ENCODE results near the gene MAST2. TPM values are rescaled to one million over a fixed set of nuclear protein-coding genes. Genes with fewer than 3 reads are reported as not detected.

The MAST2 gene
- total and polyA plus RNA-seq, 2 donors (not counting 3 experiments of a cell fraction or from before 2014, with no cell fraction given) = 25.0 to 41.2 TPM

- no peak for TF ChIP-seq POLR2AphosphoS5 (IDR thresholded peaks at IDR 0.05; ENCODE audit: insufficient read depth, low read depth, low read length)
- TF ChIP-seq CTCF (IDR thresholded peaks at IDR 0.05; ENCODE audit: extremely low read depth in 1 of 2, insufficient read depth in 1 of 2, low read depth in 1 of 2, low read length in 2 of 2) = no peak
- no peak for TF ChIP-seq JUN (IDR thresholded peaks at IDR 0.05; ENCODE audit: borderline replicate concordance, insufficient read depth, insufficient read length, low read depth)
- no peak for TF ChIP-seq EZH2 (IDR thresholded peaks at IDR 0.05; ENCODE audit: borderline replicate concordance, low read depth, low read length, severe bottlenecking)
- no peak for TF ChIP-seq GATA2 (IDR thresholded peaks at IDR 0.05; ENCODE audit: insufficient read depth, insufficient read length, low read depth, low read length)
- H3K36me3 ChIP-seq (ENCODE audit: control insufficient read depth in 2 of 2, extremely low read depth in 1 of 2, insufficient read depth in 2 of 2, low read length in 2 of 2) = no peaks in the 10 kb centered on the region
- no peak overlapping the region for H3K4me2 ChIP-seq (ENCODE audit: insufficient read depth, low read length)
- no peak for DNase-seq (ENCODE audit: low read depth, low spot score)
- no peaks in the 10 kb centered on the region for H4K20me1 ChIP-seq (replicated peaks; ENCODE audit: control insufficient read depth, extremely low read depth, insufficient read depth, low read length)
- no peak for FAIRE-seq
- POLR2A ChIA-PET = no interaction called here
- no TSS peak for BruUV-seq (replicated peaks)
- H3K9me3 ChIP-seq (replicated peaks; ENCODE audit: control insufficient read depth, insufficient read depth, low read length) = no peaks in the 10 kb centered on the region
- dilution Hi-C loops (cut with MboI; ENCODE audit: extremely low pct_ligation_motif_present, low sequenced_read_pairs) (no loop called here), intact Hi-C loops (cut with micrococcal nuclease) (no loop called here)
- CTCF ChIA-PET = no interaction called here
- no peak overlapping the region for H3K27ac ChIP-seq (ENCODE audit: insufficient read depth, low read depth, low read length)
- no peak overlapping the region for H2AFZ ChIP-seq (ENCODE audit: low read depth, low read length)
- peaks cover 0 to 4% of the 10 kb centered on the region in 2 experiments for H3K27me3 ChIP-seq (ENCODE audit: control insufficient read depth in 2 of 2, insufficient read depth in 2 of 2, low read length in 2 of 2)
- no peaks in the 10 kb centered on the region for H3K4me1 ChIP-seq (ENCODE audit: control insufficient read depth, extremely low read depth, insufficient read depth, low read length)
- H3K9me1 ChIP-seq (replicated peaks; ENCODE audit: control insufficient read depth, extremely low read depth, insufficient read depth, low read length) = no peaks in the 10 kb centered on the region
- no peaks in the 10 kb centered on the region for H3K79me2 ChIP-seq (ENCODE audit: control insufficient read depth, insufficient read depth, low read length)
- no peak overlapping the region for H3K4me3 ChIP-seq (replicated peaks in 1 of 3; ENCODE audit: insufficient read depth in 1 of 3, low read depth in 1 of 3, low read length in 3 of 3)
- H3K9ac ChIP-seq (replicated peaks; ENCODE audit: extremely low read depth, insufficient read depth, low read length) = no peak overlapping the region
Measured at GRCh38 chr1:45785583-45785982, 17.8 kb upstream of the MAST2 start.

GRCh38 chr1:45787905-45788304, 15.5 kb upstream of the MAST2 start:
- ChIA-PET CTCF (no interaction called here), POLR2A (no interaction called here)
- no peak overlapping the region for H3K27ac ChIP-seq (ENCODE audit: insufficient read depth, low read depth, low read length)
- H3K4me1 ChIP-seq (ENCODE audit: control insufficient read depth, extremely low read depth, insufficient read depth, low read length) = no peaks in the 10 kb centered on the region
- no peak for FAIRE-seq
- no peak overlapping the region for H2AFZ ChIP-seq (ENCODE audit: low read depth, low read length)
- H3K27me3 ChIP-seq (ENCODE audit: control insufficient read depth in 2 of 2, insufficient read depth in 2 of 2, low read length in 2 of 2) = peaks cover 0 to 2% of the 10 kb centered on the region in 2 experiments
- no peaks in the 10 kb centered on the region for H4K20me1 ChIP-seq (replicated peaks; ENCODE audit: control insufficient read depth, extremely low read depth, insufficient read depth, low read length)
- H3K36me3 ChIP-seq (ENCODE audit: control insufficient read depth in 2 of 2, extremely low read depth in 1 of 2, insufficient read depth in 2 of 2, low read length in 2 of 2) = no peaks in the 10 kb centered on the region
- H3K4me2 ChIP-seq (ENCODE audit: insufficient read depth, low read length) = no peak overlapping the region
- no peak for DNase-seq (ENCODE audit: low read depth, low spot score)
- H3K79me2 ChIP-seq (ENCODE audit: control insufficient read depth, insufficient read depth, low read length) = no peaks in the 10 kb centered on the region
- dilution Hi-C loops (cut with MboI; ENCODE audit: extremely low pct_ligation_motif_present, low sequenced_read_pairs) = no loop called here
- no peaks in the 10 kb centered on the region for H3K9me1 ChIP-seq (replicated peaks; ENCODE audit: control insufficient read depth, extremely low read depth, insufficient read depth, low read length)
- no peaks in the 10 kb centered on the region for H3K9me3 ChIP-seq (replicated peaks; ENCODE audit: control insufficient read depth, insufficient read depth, low read length)
- H3K4me3 ChIP-seq (replicated peaks in 1 of 3; ENCODE audit: insufficient read depth in 1 of 3, low read depth in 1 of 3, low read length in 3 of 3) = no peak overlapping the region
- BruUV-seq (replicated peaks) = no TSS peak
- H3K9ac ChIP-seq (replicated peaks; ENCODE audit: extremely low read depth, insufficient read depth, low read length) = no peak overlapping the region
- intact Hi-C loops (cut with micrococcal nuclease) = no loop called here
- TF ChIP-seq POLR2AphosphoS5 (IDR thresholded peaks at IDR 0.05; ENCODE audit: insufficient read depth, low read depth, low read length) (no peak), JUN (IDR thresholded peaks at IDR 0.05; ENCODE audit: borderline replicate concordance, insufficient read depth, insufficient read length, low read depth) (no peak), EZH2 (IDR thresholded peaks at IDR 0.05; ENCODE audit: borderline replicate concordance, low read depth, low read length, severe bottlenecking) (no peak), GATA2 (IDR thresholded peaks at IDR 0.05; ENCODE audit: insufficient read depth, insufficient read length, low read depth, low read length) (no peak), MYC (IDR thresholded peaks at IDR 0.05; ENCODE audit: low read depth, low read length) (no peak), MAX (IDR thresholded peaks at IDR 0.05; ENCODE audit: insufficient read depth, insufficient read length) (no peak), POLR2A (IDR thresholded peaks at IDR 0.05; ENCODE audit: low read depth, low read length) (no peak), CTCF (IDR thresholded peaks at IDR 0.05; ENCODE audit: extremely low read depth in 1 of 2, insufficient read depth in 1 of 2, low read depth in 1 of 2, low read length in 2 of 2) (no peak), FOS (IDR thresholded peaks at IDR 0.05; ENCODE audit: borderline replicate concordance, insufficient read depth, low read length) (no peak)

All from endothelial cell of umbilical vein (primary cell).